Stimulated activated CD8-positive, alpha-beta memory T cell treated with anti-CD3 and anti-CD28 coated beads, Interleukin-7, amount 100 ng/mL, for 24 hours (primary cell): ENCODE data around the gene MMEL1.
A peak's percentile ranks its signal among the peaks of the same experiment; 100 is the strongest.
"Not testable (repeated sequence)": the region's sequence is repeated elsewhere in the genome, so short reads cannot be mapped to it uniquely, and the experiment has no call there.

Source experiments
- DNase-seq: peaks from one replicate; pipeline ENCODE4 v3.0.0-alpha.2; 2020; ENCODE audit warnings: low read depth

Gene MMEL1

DNA sequence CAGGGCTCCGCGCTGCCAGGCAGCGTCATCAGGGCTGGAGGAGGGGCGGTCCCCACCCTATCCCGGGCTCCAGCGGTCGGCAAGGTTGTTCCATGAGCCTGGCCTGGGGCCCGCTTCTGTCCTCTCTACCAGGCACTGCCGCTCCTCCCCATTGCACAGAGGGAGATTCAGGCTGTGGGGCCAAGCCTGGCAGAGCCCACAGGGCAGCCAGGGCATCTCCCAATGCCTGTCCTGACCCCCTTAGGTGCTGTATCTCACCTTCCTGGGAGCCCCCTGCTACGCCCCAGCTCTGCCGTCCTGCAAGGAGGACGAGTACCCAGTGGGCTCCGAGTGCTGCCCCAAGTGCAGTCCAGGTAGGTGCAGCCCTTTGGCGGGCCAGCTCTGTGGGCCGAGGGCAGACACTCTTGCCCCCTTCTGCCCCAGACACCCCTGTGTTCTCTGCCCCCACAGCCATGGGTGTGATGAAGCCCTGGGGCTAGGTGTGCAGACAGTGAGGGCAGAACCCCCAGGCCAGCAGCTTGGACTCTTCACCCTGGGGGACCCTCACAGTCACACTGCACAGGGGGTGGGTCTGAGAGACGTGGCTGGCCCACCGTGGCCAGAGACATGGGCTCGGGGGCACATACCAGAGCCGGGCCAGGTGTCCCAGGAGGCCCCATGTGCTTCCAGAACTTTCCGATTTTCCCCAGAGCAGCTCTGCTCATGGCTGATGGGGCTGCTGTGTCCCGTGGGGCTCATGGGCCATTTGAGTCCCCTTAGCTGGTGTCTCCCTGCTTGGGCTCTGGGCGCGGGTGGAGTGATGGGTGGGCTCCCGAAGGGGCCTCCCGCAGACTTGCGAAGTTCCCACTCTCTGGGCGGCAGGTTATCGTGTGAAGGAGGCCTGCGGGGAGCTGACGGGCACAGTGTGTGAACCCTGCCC, 75.1 kb downstream of the MMEL1 start:
- DNase-seq = no peak

DNA sequence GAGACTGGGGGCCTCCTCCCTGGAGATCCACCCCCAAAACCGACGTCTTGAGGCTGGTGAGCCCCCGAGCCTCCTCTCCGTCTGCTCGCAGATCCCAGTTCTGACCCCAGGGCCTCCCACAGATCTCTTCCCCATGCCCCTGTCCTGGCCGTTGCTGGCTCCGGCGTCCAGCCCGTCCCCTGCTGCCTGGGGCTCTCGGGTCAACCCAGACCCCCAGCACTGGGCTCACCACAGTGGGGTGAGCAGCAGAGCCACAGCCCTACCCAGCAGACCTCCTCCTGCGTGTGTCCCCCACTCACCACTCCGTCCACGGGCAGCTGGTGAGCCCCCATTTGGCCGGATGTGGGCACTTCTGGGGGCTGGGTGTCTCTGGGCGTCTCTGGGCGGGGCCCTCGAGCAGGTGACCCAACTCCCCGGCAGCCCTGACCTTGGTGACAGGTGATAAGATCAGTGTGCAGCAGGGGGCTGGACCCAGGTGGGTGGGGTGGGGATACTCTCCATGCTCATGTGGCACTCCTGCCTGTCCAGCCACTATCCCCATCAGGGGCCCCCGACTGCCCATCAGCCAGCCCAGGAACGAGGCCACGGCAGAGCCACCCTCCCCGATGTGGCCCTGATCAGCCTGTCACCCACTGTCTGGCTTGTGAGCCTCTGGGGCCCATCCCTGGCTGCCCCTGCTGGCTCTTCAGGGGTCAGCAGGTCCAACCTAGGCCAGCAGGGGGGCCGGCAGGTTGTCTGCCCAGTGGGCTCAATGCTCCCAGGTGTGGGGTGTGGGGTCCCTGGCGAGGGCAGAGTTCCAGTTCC, 75.9 kb downstream of the MMEL1 start:
- DNase-seq = no peak

DNA sequence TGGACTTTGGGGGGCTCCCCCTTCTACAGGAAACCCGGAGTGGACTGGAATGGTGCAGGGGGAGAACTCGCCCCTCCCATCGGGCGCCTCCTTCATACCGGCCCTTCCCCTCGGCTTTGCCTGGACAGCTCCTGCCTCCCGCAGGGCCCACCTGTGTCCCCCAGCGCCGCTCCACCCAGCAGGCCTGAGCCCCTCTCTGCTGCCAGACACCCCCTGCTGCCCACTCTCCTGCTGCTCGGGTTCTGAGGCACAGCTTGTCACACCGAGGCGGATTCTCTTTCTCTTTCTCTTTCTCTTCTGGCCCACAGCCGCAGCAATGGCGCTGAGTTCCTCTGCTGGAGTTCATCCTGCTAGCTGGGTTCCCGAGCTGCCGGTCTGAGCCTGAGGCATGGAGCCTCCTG, 76.5 kb downstream of the MMEL1 start, which contains the start of gene TNFRSF14:
Gene TNFRSF14 (plus strand): TSS at position 95 of the 401 bp plus-strand sequence. CDS start 294 bp downstream, at position 389.
- no peak for DNase-seq

- no peak for DNase-seq
These were observed 77.1 kb downstream of the MMEL1 start for GRCh38 chr1:2555634-2556276.

- DNase-seq = no peak
These were observed 78.0 kb downstream of the MMEL1 start for GRCh38 chr1:2554621-2555387.

DNA sequence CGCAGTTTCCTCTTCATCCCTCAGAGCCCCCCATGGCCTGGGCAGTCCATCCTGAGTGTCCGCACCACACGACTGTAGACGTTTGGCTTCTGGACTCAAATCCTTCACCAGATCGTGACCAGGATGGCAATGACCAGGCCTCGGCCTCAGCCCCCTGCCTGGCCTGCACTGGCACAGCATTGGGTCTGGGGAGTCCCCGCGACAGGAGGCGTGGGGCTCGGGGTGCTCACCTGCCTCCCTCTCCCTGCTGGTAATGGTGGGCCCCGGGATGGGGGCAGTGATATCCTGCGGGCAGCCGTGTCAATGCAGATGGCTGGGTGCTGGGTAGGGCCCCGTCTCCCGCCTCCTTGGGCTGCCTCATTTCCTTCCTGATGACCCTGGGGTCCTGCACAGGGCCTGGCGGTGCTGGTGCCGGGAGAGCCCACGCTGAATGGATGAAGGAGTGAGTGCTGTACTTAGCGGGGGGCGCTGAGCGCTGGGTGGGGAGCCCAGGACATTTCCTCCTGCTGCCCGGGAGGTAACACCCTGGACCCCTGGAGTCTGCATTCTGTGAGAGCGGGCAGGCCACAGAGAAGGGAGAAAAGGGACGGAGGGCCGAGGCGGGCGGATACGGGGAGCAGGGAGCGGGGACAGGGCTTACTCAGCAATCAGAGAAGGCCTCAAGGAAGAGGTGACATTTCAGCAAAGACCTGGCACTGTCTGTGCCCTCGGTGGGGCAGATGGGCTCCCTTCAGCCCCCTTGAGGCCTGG, 78.8 kb downstream of the MMEL1 start:
- no peak for DNase-seq

DNA sequence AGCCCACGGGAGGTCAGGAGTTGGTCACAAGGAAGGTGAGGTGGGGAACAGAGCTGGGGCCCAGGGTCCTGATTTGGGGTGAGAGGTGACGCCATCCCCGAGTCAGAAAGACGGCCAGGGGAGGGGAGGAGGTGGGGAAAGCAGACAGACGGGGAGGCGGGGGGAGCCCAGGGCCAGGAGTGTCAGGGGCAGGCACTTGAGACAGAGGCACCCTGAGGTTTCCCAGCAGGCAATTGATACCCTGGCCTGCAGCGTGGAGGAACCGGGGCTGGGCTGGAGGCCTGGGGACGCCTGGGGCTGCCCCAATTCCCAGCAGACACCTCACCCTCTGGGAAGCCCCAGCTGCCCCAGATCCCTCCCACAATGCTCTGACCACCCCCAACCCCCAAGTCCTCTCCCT, 79.7 kb downstream of the MMEL1 start:
- not testable (repeated sequence) for DNase-seq

DNA sequence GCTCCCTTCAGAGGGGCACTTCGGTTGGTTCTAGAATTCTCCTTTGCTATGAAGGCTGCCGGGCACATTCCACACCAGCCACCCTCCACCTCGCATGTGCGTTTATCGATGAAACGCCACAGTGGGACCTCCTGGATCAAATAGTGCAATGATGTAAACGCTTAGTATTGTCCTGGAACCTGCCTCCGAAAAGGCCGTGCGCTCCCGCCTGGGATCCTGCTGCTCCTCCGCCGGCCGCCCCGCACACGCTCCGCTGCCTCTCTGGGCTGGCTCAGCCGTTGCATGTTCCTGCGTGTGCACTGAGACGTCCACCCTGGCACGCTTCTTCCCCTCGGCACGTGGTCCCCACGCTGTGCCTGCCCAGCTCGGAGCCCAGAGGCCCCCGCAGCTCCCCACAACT, 80.6 kb downstream of the MMEL1 start:
- DNase-seq = no peak

GRCh38 chr1:2551544-2551943, 81.3 kb downstream of the MMEL1 start:
- DNase-seq = not testable (repeated sequence)

DNA sequence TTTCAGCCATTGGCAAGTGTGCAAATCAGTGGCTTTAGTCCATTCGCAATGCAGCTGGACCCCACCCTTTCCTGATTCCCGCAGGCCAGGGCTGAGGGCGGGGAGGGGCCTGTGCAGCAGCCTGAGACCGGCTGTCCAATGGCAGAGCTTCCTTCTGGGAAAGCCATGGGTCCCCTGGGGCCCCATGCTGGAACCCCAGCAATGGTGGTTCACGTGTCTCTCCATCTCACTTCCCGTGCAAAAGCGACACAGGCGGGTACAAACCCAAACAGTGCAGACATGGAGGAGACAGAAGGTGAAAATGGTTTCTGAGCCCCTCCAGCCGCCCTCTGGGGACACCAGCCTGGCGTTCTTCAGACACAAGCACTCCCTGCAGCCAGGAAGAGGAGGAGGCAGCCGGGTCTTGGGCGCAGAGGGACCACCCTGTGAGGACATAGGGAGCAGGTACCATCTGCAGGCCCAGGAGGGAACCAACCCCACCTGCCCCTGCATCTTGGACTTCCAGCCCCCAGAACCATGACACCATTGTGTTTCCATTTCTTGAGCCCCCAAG, 82.4 kb downstream of the MMEL1 start:
- not testable (repeated sequence) for DNase-seq

- DNase-seq = not testable (repeated sequence)
These were observed 83.3 kb downstream of the MMEL1 start for GRCh38 chr1:2549367-2550029.

- DNase-seq = no peak
These were observed 84.7 kb downstream of the MMEL1 start for GRCh38 chr1:2548068-2548589.

DNA sequence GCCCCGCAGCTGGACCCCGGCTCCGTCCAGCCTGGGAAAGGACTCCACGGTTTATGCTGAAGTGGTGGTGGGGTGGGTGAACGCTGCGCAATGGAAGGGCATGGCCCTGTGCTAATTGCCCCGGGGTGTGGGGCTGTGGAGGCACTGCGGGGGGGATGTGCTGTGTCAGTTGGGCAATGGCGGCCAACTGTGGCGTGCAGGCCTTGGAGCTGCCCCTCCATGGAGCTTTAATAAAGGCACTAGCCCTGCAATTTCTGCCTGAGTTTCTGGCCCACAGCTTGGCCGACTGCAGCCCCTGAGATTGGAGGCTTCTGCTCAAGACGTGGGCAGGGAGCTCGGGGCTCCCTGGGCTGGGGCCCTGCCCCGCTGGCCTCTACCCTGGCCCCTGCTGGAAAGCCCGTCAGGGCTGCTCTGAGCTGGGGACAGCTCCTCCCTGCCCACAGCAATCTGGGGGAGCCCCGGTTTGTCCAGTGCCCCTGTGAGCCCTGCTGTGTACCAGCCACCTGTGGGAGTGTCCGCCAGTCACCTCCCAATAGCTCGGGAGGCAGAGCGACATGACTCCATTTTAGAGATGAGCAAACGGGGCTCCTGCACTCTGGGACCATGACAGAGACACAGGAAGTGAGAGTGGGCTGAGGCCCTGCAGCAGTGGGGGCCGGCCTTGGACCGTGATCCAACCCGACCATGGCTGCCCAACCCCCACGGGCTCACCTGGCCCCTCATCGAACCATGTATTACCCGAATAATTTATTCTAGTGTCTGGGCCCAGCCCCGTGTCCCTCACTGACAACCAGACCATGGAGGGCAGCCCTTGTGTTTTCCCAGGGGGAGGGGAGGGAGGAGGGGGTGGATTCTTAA, 85.4 kb downstream of the MMEL1 start:
- DNase-seq = no peak

GRCh38 chr1:2546515-2547209, 86.2 kb downstream of the MMEL1 start:
- DNase-seq = no peak

DNA sequence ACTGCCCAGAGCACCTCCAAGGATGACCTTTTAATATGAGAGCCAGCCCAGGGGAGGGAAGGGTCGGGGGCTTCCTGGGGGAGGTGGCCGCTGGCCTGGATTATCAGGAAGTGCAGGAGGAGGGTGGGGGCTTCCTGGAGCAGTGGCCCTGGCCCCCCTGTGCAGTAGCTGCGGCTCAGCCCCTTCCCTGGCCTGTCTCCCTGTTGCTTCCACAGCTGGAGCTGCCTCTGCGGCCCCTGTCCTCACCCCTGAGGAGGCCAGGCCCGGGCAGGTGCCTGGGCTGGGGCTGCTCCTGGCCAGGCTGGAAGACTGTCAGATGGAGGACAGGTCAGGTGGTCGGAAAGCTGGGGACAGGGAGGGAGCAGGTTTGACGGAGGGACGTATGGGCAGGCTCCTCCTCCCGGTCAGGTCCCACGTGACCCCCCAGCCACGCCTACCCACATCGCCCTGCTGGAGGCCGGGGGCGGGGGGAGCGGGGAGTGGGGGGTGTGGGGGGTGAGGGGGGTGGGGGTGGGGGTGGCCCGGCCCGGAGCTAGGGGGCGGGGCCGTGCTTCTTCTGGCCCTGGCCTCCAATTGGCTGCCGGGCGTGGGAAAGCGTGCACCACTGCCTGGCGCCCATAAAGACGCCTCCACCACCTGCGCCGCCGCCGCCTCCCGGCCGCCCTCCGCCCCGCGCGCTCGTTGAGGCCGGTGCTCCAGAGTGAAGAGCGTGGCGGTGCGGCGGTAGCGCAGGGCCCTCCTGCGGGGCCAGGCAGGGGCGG, 86.9 kb downstream of the MMEL1 start:
- DNase-seq = peak; percentile 71

DNA sequence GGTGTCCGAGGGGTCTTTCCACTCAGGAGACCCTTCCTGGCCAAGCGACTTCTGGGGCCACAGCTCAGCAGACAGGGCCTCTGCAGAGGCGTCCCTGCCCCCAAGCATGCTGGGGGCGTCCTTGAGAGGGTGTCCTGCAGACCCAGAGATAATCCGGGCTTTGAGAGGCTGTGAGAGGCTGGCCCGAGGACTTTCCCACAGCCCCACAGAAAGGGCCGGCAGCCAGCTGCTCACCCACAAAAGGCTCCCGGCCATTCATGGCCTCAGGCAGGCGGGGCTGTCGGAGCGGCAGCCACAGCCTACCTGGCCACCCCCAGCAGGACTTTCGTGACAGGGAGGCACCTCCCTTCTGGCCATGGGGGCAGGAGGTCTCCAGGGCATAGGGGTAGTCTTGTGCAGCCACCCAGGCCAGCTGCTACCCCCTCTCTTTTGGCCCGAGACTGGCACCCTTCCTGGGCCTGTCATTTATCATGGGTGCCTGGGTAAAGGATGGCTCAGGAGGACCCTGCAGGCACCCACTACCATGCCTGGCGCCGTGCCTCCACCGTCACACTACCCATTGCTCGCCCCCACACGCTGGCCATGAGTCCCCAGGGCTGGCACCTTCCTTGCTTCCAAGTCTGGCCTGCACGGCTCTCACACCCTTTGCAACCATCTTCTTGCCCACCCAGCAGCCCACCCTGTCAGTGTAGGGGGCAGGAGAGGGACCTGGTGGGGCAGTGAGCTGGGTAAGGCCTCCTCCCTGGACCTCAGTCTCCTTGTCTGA, 87.8 kb downstream of the MMEL1 start:
- no peak for DNase-seq
